K562 (cell line): ENCODE data around the gene RPL28. TPM values are rescaled to one million over a fixed set of nuclear protein-coding genes. Genes with fewer than 3 reads are reported as not detected.

Experiments used
- BRD9 ChIP-seq: fragments of 450-650 bp; IDR thresholded peaks from 2 replicates; pipeline ENCODE4 v1.6.1; 2018; ENCODE audit warnings: low read depth; ENCODE audit not compliant: partially characterized antibody
- CCAR2 ChIP-seq: fragments of 200-400 bp; formaldehyde crosslinking; IDR thresholded peaks from 2 replicates; pipeline ENCODE4 v1.6.1; 2017; ENCODE audit warnings: mild to moderate bottlenecking, low read depth, low read length
- CHD1 ChIP-seq: fragments of 200-600 bp; sonication (generic); IDR thresholded peaks from one replicate; pipeline ENCODE4 v1.6.1; 2012; ENCODE audit warnings: mild to moderate bottlenecking, moderate library complexity, low read length, inconsistent platforms
- ESRRA ChIP-seq: fragments of 450-650 bp; IDR thresholded peaks from 2 replicates; pipeline ENCODE4 v1.6.1; 2014; ENCODE audit warnings: low read depth, mild to moderate bottlenecking, moderate library complexity, borderline replicate concordance
- MCM3 ChIP-seq: fragments of 450-650 bp; IDR thresholded peaks from 2 replicates; pipeline ENCODE4 v1.6.1; 2016
- MTA1 ChIP-seq: fragments of 450-650 bp; IDR thresholded peaks from 2 replicates; pipeline ENCODE4 v1.6.1; 2017; ENCODE audit warnings: borderline replicate concordance
- POLR2AphosphoS5 ChIP-seq: IDR thresholded peaks from 2 replicates; pipeline ENCODE4 v1.6.1; 2011; ENCODE audit warnings: mild to moderate bottlenecking, low read depth, low read length, moderate library complexity; ENCODE audit not compliant: control insufficient read depth, insufficient read depth
- RBM25 ChIP-seq: fragments of 200-400 bp; formaldehyde crosslinking; IDR thresholded peaks from 2 replicates; pipeline ENCODE4 v1.6.1; 2018; ENCODE audit warnings: low read length, low read depth, moderate library complexity; ENCODE audit not compliant: severe bottlenecking
- SREBF2 ChIP-seq: sonication (generic); formaldehyde crosslinking; IDR thresholded peaks from 2 replicates; pipeline ENCODE4 v1.4.0; 2020; ENCODE audit warnings: mild to moderate bottlenecking, missing genetic modification reagents
- polyA plus RNA-seq, 8 experiments: library from polyadenylated mRNA; depleted of rRNA in 4 of 8; stranded (reverse) in 5 of 8; unstranded in 3 of 8; fragments of >200 nt; fragmentation: Nextera tagmentation in 2 of 8; fragmentation: Illumina TruSeq in 1 of 8; extraction: Ambion mirVana in 2 of 8; extraction: Trizol in 1 of 8; gene quantifications; 2 replicates each; pipeline versions ENCODE4 v1.2.1 to v1.2.3, GENCODE V29; 2011 to 2014; ENCODE audit warnings: inconsistent platforms in 1 of 8, missing spikeins in 1 of 8
- total RNA-seq, 7 experiments: library from RNA; depleted of rRNA in 6 of 7; stranded (reverse); fragments of >200 nt in 6 of 7; fragmentation: Illumina TruSeq in 2 of 7; extraction: Trizol in 2 of 7; gene quantifications; 2 replicates each; pipeline versions ENCODE4 v1.2.1 to v1.2.3, GENCODE V29; 2011 to 2021; ENCODE audit warnings: low replicate concordance in 1 of 7
- TF ChIP-seq, protein P1 (sequence below), 2 experiments: fragments of 450-650 bp in 1 of 2; sonication (generic) in 1 of 2; formaldehyde crosslinking in 1 of 2; IDR thresholded peaks; 2 replicates each; pipeline versions ENCODE4 v1.7.1 to v1.9.0; 2016 to 2022; ENCODE audit warnings: inconsistent platforms in 1 of 2, mild to moderate bottlenecking in 1 of 2, missing genetic modification reagents in 1 of 2
- TF ChIP-seq, protein P2 (sequence below): fragments of 250-450 bp; sonication (Bioruptor Pico); IDR thresholded peaks from 2 replicates; pipeline ENCODE4 v1.8.0; 2021; ENCODE audit warnings: moderate library complexity, mild to moderate bottlenecking, inconsistent platforms
- TF ChIP-seq, protein P3 (sequence below): fragments of 150-350 bp; conservative IDR thresholded peaks from 2 replicates; pipeline ENCODE4 v1.6.1; 2014; ENCODE audit warnings: low read length

Gene RPL28
- total and polyA plus RNA-seq, 9 of the 15 experiments (the other 6 are each of a cell fraction or from before 2014, with no cell fraction given) = 124 to 3,106 (median 622) TPM

DNA sequence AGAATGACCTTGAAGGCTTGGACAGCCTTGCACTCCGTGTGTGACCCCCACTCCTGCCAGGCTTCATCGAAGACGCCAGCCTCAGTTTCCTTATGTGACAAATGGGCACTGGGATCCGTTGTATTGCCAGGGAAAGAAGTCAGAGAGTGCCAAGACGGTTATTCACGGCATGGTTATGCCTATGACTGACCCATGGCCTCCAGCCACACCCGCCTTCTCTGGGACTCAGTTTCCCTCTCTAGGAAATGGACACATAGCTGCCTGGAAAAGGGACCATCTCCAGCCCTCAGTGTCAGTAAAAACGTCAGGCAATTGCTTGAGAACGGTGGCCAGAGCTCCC lies 22.8 kb downstream of the RPL28 start (continued):
- TF ChIP-seq, protein P1, sequence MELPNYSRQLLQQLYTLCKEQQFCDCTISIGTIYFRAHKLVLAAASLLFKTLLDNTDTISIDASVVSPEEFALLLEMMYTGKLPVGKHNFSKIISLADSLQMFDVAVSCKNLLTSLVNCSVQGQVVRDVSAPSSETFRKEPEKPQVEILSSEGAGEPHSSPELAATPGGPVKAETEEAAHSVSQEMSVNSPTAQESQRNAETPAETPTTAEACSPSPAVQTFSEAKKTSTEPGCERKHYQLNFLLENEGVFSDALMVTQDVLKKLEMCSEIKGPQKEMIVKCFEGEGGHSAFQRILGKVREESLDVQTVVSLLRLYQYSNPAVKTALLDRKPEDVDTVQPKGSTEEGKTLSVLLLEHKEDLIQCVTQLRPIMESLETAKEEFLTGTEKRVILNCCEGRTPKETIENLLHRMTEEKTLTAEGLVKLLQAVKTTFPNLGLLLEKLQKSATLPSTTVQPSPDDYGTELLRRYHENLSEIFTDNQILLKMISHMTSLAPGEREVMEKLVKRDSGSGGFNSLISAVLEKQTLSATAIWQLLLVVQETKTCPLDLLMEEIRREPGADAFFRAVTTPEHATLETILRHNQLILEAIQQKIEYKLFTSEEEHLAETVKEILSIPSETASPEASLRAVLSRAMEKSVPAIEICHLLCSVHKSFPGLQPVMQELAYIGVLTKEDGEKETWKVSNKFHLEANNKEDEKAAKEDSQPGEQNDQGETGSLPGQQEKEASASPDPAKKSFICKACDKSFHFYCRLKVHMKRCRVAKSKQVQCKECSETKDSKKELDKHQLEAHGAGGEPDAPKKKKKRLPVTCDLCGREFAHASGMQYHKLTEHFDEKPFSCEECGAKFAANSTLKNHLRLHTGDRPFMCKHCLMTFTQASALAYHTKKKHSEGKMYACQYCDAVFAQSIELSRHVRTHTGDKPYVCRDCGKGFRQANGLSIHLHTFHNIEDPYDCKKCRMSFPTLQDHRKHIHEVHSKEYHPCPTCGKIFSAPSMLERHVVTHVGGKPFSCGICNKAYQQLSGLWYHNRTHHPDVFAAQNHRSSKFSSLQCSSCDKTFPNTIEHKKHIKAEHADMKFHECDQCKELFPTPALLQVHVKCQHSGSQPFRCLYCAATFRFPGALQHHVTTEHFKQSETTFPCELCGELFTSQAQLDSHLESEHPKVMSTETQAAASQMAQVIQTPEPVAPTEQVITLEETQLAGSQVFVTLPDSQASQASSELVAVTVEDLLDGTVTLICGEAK (IDR thresholded peaks at IDR 0.05) = peak; percentile 16; the same call in 1 of the 2 replicates
- TF ChIP-seq, protein P1 (CRISPR knock-in tag; IDR thresholded peaks at IDR 0.05) = no peak
- TF ChIP-seq CHD1 (peak; percentile 76), SREBF2 (CRISPR knock-in tag) (no peak), CCAR2 (no peak), MTA1 (no peak), RBM25 (no peak), ESRRA (peak; percentile 0; the same call in 1 of the 2 replicates), BRD9 (peak; percentile 90), POLR2AphosphoS5 (no peak; the same call in 1 of the 2 replicates), MCM3 (no peak)
- TF ChIP-seq, protein P2, sequence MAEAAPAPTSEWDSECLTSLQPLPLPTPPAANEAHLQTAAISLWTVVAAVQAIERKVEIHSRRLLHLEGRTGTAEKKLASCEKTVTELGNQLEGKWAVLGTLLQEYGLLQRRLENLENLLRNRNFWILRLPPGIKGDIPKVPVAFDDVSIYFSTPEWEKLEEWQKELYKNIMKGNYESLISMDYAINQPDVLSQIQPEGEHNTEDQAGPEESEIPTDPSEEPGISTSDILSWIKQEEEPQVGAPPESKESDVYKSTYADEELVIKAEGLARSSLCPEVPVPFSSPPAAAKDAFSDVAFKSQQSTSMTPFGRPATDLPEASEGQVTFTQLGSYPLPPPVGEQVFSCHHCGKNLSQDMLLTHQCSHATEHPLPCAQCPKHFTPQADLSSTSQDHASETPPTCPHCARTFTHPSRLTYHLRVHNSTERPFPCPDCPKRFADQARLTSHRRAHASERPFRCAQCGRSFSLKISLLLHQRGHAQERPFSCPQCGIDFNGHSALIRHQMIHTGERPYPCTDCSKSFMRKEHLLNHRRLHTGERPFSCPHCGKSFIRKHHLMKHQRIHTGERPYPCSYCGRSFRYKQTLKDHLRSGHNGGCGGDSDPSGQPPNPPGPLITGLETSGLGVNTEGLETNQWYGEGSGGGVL = no peak
- TF ChIP-seq, protein P3, sequence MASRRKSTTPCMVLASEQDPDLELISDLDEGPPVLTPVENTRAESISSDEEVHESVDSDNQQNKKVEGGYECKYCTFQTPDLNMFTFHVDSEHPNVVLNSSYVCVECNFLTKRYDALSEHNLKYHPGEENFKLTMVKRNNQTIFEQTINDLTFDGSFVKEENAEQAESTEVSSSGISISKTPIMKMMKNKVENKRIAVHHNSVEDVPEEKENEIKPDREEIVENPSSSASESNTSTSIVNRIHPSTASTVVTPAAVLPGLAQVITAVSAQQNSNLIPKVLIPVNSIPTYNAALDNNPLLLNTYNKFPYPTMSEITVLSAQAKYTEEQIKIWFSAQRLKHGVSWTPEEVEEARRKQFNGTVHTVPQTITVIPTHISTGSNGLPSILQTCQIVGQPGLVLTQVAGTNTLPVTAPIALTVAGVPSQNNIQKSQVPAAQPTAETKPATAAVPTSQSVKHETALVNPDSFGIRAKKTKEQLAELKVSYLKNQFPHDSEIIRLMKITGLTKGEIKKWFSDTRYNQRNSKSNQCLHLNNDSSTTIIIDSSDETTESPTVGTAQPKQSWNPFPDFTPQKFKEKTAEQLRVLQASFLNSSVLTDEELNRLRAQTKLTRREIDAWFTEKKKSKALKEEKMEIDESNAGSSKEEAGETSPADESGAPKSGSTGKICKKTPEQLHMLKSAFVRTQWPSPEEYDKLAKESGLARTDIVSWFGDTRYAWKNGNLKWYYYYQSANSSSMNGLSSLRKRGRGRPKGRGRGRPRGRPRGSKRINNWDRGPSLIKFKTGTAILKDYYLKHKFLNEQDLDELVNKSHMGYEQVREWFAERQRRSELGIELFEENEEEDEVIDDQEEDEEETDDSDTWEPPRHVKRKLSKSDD = no peak
